ENCODE results near the gene MRPS9.

MRPS9 gene

DNA sequence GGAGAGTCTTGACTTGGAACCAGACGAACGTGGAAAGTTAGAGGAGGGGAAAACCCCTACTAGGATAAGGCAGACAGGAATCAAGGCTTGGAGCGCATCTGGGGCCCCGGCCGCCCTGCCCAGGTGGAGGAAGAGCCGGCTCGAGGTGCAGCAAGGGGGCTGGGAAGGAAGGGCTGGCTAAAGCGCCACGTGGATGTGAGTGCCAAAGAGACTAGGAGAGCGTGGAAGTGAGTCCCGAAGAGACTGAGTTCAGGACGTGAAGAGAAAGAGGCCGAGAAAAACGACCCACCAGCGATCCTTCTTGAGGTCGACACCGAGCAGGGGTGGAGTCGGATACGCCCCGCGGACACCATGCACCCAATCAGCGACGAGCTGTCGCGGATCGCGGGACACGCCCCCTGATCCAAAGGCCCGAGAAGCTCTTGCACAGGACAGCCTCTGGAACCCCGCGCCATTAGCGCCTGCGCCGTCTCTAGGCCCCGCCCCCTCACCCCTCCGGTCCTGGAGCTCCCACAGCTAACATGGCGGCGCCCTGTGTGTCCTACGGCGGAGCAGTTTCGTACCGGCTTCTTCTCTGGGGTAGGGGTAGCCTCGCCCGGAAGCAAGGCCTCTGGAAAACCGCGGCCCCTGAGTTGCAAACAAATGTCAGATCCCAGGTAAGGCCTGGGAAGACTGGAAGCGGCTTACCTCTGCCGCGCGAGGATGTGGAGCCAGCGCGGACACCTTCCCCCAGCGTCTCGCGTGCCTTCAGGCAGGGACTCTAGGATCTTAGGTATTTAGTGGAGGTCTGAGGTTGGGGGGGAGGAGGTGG, at the start of gene MRPS9:
TSS of gene MRPS9 (plus strand) at position 498 of the 811 bp plus-strand sequence. CDS start at position 522, 24 bp downstream.
- peak; percentile 98 for DNase-seq (ENCODE audit: low read depth, low spot score)
- peak within 1 kb of the TSS; percentile 97 for H3K4me3 ChIP-seq (ENCODE audit: low read depth, low read length)
- TF ChIP-seq, protein P1, sequence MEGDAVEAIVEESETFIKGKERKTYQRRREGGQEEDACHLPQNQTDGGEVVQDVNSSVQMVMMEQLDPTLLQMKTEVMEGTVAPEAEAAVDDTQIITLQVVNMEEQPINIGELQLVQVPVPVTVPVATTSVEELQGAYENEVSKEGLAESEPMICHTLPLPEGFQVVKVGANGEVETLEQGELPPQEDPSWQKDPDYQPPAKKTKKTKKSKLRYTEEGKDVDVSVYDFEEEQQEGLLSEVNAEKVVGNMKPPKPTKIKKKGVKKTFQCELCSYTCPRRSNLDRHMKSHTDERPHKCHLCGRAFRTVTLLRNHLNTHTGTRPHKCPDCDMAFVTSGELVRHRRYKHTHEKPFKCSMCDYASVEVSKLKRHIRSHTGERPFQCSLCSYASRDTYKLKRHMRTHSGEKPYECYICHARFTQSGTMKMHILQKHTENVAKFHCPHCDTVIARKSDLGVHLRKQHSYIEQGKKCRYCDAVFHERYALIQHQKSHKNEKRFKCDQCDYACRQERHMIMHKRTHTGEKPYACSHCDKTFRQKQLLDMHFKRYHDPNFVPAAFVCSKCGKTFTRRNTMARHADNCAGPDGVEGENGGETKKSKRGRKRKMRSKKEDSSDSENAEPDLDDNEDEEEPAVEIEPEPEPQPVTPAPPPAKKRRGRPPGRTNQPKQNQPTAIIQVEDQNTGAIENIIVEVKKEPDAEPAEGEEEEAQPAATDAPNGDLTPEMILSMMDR (IDR thresholded peaks at IDR 0.05; ENCODE audit: low read depth, low read length): no peak
- in situ Hi-C loops (cut with HindIII; ENCODE audit: low sequenced_read_pairs): no loop called here

DNA sequence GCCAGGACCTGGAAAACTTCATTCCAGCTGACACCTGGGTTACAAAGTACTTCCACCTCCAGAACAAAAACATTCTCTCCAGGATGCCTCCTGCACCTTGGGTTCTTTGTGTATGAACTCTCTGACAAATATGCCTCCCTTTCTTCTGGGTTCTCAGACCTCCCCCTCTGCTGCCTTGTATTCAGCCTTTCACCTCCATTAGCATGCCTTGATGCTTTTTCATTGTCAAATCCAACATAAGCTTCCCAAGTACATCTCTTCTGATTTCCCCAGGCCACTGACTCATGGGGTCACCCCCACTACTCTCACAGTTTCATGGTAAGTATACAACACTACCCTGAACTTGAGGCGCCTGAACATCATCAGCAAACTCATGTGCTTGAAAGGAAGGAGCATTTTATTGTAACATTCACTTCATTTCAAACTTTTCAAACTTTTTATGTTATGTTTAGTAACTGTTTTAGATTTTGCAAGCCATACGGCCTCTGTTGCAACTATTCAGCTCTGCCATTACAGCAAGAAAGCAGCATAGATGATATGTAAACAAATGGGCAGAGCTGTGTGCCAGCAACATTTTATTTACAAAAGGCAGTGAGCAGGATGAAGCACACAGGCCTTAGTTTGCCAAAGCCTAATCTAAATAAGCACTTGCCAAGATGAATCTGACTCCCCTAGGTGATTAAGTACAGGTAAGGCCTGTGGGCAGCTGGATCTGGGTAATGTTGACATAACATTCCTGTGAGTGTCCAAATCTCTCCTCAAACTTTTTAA, 32.5 kb upstream of the MRPS9 start:
- no peak for DNase-seq (ENCODE audit: low read depth, low spot score)
- no peak overlapping the region for H3K4me3 ChIP-seq (ENCODE audit: low read depth, low read length)
- in situ Hi-C loops (cut with HindIII; ENCODE audit: low sequenced_read_pairs): no loop called here
- TF ChIP-seq, protein P1 (IDR thresholded peaks at IDR 0.05; ENCODE audit: low read depth, low read length): no peak

DNA sequence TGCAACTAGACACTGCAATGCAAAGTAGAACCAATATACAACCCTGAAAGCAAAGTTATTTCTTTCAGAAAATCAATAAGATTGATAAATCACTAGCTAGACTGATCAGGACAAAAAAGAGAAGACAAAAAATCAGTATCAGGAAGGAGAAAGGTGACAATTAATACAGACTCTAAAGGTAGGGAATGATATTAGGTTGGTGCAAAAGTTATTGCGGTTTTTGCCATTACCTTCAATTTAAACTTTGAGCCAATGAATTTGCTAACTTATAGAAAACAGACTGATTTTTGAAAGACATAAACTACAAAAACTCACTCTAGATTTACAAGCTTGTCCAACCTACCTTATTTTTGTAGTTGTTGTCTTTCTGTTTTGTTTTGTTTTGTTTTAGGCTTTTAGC, 30.5 kb upstream of the MRPS9 start:
- TF ChIP-seq, protein P1 (IDR thresholded peaks at IDR 0.05; ENCODE audit: low read depth, low read length): no peak
- in situ Hi-C loops (cut with HindIII; ENCODE audit: low sequenced_read_pairs): no loop called here
- H3K4me3 ChIP-seq (ENCODE audit: low read depth, low read length): no peak overlapping the region
- no peak for DNase-seq (ENCODE audit: low read depth, low spot score)

DNA sequence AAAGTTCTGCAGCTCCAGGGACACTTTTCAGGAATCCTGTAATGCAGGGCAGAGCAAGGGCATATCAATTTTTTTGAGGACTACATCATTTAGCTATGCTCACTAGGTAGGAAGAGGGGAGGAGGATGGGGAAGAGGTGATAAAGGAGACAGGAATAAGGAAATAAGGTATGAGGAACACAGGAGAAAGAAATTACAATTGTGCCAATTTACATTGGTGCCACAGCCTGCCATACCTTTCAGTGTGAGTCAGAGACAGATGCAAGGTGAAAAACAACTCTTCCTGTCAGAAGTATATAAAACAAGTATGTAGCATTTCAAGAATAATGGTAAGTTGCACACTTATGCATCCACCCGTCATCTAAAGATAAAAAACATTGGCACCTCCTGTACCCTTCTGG, 5.4 kb upstream of the MRPS9 start:
- in situ Hi-C loops (cut with HindIII; ENCODE audit: low sequenced_read_pairs): no loop called here
- no peak for DNase-seq (ENCODE audit: low read depth, low spot score)
- H3K4me3 ChIP-seq (ENCODE audit: low read depth, low read length): no peak overlapping the region
- TF ChIP-seq, protein P1 (IDR thresholded peaks at IDR 0.05; ENCODE audit: low read depth, low read length): no peak

DNA sequence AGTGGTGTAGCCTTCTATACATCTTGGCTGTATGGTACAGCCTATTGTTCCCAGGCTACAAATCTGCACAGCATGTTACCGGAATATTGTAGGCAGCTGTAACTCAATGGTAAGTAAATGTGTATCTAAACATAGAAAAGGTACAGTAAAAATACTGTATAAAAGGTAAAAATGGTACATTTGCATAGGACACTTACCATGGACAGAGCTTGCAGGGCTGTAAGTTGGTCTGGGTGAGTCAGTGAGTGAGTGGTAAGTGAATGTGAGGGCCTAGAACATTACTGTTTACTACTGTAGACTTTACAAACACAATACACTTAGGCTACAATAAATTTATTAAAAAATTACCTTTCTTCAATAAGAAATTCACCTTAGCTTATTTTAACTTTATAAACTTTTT, 3.7 kb upstream of the MRPS9 start:
- DNase-seq (ENCODE audit: low read depth, low spot score): no peak
- in situ Hi-C loops (cut with HindIII; ENCODE audit: low sequenced_read_pairs): no loop called here
- TF ChIP-seq, protein P1 (IDR thresholded peaks at IDR 0.05; ENCODE audit: low read depth, low read length): no peak
- no peak overlapping the region for H3K4me3 ChIP-seq (ENCODE audit: low read depth, low read length)

GRCh38 chr2:105038383-105039061, 653 bp downstream of the MRPS9 start:
- H3K4me3 ChIP-seq (ENCODE audit: low read depth, low read length): peak overlapping the region; percentile 97
- DNase-seq (ENCODE audit: low read depth, low spot score): peak; percentile 2
- in situ Hi-C loops (cut with HindIII; ENCODE audit: low sequenced_read_pairs): no loop called here
- TF ChIP-seq, protein P1 (IDR thresholded peaks at IDR 0.05; ENCODE audit: low read depth, low read length): no peak
